T47D (cell line): ENCODE data around the gene MOB3B.

Experiments
- DNase-seq, 2 experiments: peaks; one replicate each; pipeline versions ENCODE4 v3.0.0 to v3.0.0-alpha.2; 2011 to 2012; ENCODE audit warnings: low read depth in 1 of 2, low spot score in 1 of 2
- JUND ChIP-seq: IDR thresholded peaks from 2 replicates; pipeline ENCODE4 v1.6.1; 2012; ENCODE audit warnings: low read depth
- in situ Hi-C: cut with HindIII; loops from 2 replicates; pipeline ENCODE4 v1.10.0; 2016; ENCODE audit warnings: low sequenced_read_pairs, low pct_unique_long_range_greater_than_20kb

The MOB3B gene

GRCh38 chr9:27529316-27530278 lies at the start of gene MOB3B:
MOB3B (minus strand) TSS chr9:27529814; CDS start chr9:27455550, 74,264 bp downstream.
- TF ChIP-seq JUND = no peak
- DNase-seq = peak; percentile 42 to 60
- in situ Hi-C loops = no loop called here

DNA sequence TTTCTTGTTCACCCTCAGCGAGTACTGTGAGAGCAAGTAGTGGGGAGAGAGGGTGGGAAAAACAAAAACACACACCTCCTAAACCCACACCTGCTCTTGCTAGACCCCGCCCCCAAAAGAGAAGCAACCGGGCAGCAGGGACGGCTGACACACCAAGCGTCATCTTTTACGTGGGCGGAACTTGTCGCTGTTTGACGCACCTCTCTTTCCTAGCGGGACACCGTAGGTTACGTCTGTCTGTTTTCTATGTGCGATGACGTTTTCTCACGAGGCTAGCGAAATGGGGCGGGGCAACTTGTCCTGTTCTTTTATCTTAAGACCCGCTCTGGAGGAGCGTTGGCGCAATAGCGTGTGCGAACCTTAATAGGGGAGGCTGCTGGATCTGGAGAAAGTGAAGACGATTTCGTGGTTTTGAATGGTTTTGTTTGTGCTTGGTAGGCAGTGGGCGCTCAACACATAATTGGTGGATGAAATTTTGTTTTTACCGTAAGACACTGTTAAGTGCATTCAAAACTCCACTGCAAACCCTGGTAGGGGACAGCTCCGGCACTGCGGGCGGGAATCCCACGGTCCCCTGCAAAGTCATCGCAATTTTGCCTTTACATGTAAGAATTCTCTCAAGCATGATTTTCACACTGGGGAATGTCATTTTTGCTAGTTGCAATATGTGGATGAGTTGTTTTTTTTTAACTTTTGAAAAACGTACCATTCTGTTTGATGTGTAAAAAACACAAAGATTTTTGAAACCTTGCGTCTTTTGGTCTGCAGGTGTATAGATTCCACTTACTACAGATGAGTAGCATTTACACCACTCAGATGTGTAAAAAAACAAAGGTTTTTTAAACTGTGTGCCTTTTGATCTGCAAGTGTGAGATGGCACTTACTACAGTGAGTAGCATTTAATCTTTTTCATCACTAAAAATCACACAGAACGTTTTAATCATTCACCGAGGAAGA lies 44.3 kb upstream of the MOB3B start:
- DNase-seq = peak; percentile 80 to 99
- in situ Hi-C loops = no loop called here
- no peak for TF ChIP-seq JUND

- in situ Hi-C loops = no loop called here
- peak in 1 of 2 experiments; percentile 65 for DNase-seq
- no peak for TF ChIP-seq JUND
These were observed 43.5 kb upstream of the MOB3B start, which contains the start of gene C9orf72 for GRCh38 chr9:27572918-27573633. C9orf72 (minus strand) TSS chr9:27573481; CDS start chr9:27567120, 6,361 bp downstream.

- DNase-seq = peak in 1 of 2 experiments; percentile 42
- in situ Hi-C loops = no loop called here
- no peak for TF ChIP-seq JUND
These were observed 42.9 kb upstream of the MOB3B start for GRCh38 chr9:27572566-27572917.

- DNase-seq = no peak
- no peak for TF ChIP-seq JUND
- in situ Hi-C loops = no loop called here
These were observed 42.4 kb upstream of the MOB3B start for GRCh38 chr9:27572061-27572460.

GRCh38 chr9:27571011-27571410 lies 41.4 kb upstream of the MOB3B start:
- in situ Hi-C loops = no loop called here
- DNase-seq = no peak
- no peak for TF ChIP-seq JUND

DNA sequence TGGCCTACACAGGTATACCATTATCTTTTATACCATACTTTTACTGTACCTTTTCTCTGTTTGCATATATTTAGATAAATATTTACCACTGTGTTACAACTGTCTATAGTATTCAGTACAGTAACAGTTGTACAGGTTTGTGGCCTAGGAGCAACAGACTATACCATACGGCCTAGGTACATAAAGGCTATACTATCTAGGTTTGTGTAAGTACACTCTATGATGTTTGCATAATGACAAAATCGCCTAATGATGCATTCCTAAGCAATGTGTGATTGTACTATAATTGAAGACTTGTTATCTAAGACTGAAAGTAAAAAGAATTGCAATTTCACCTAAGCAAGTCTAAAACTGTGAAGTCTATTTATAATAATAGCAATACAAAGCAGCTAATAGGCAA lies 39.8 kb upstream of the MOB3B start:
- peak in 1 of 2 experiments; percentile 42 for DNase-seq
- TF ChIP-seq JUND = no peak
- in situ Hi-C loops = no loop called here

GRCh38 chr9:27566118-27566517 lies 36.5 kb upstream of the MOB3B start:
- DNase-seq = no peak
- TF ChIP-seq JUND = no peak
- in situ Hi-C loops = no loop called here

GRCh38 chr9:27565696-27566095 lies 36.1 kb upstream of the MOB3B start:
- no peak for TF ChIP-seq JUND
- in situ Hi-C loops = no loop called here
- DNase-seq = no peak

- in situ Hi-C loops = no loop called here
- TF ChIP-seq JUND = no peak
- no peak for DNase-seq
These were observed 35.1 kb upstream of the MOB3B start for GRCh38 chr9:27564670-27565069.

GRCh38 chr9:27563738-27564430 lies 34.3 kb upstream of the MOB3B start:
- no peak for DNase-seq
- TF ChIP-seq JUND = no peak
- in situ Hi-C loops = no loop called here
